ENCODE data around the gene PML. TPM values are rescaled to one million over a fixed set of nuclear protein-coding genes. Genes with fewer than 3 reads are reported as not detected.

Gene PML
- total RNA-seq, 1 experiment from 2014 or later = 24.6 TPM

DNA sequence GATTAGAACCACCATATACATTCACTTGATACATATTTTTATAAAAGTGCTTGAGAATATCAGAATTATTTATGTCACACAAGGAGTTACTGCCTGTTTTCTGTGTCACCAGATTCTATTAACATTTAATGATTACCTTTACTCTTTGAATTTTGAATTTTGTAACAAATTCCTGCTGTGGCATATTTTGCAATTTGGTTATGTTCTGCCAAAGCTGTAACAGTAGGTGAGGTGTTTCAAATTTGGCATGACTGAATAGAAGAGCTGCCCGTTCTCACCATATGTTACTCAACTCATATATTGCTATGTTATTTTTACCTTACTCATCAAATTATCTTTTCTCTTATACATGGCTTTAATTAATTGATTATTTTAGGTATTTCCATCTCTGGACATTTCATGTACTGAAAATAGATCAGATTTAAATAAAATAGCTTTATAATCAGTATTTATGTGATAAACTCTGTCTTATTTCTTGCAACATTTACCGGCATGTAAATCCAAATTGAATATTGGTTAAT is 18.9 kb downstream of the PML start:
- no peak overlapping the region for H3K23ac ChIP-seq (ENCODE audit: insufficient read length, low read depth, low read length)
- no peak overlapping the region for H3K27ac ChIP-seq (ENCODE audit: insufficient read length, low read depth, low read length)
- H4K91ac ChIP-seq (ENCODE audit: insufficient read length, low read depth, low read length) = no peak overlapping the region
- H4K5ac ChIP-seq (ENCODE audit: insufficient read length, low read depth, low read length) = no peak overlapping the region
- no peak overlapping the region for H4K8ac ChIP-seq (replicated peaks; ENCODE audit: insufficient read length, low read depth, low read length)
- Mint-ChIP-seq H3K27me3 (ENCODE audit: low read depth) (no peaks in the 10 kb centered on the region), H3K36me3 (ENCODE audit: insufficient read depth in 1 of 3, low read depth in 3 of 3) (peaks cover 0 to 5% (median 0%) of the 10 kb centered on the region in 3 experiments; a peak in 2 of 7 replicates), H3K9me3 (no peaks in the 10 kb centered on the region), H3K4me3 (no peak overlapping the region), H3K4me1 (peaks cover 0 to 2% of the 10 kb centered on the region in 2 experiments; a peak in 1 of 4 replicates), H3K27ac (no peak overlapping the region)
- no peaks in the 10 kb centered on the region for H4K20me1 ChIP-seq (ENCODE audit: control insufficient read depth, insufficient read depth, insufficient read length)
- peaks cover 2% of the 10 kb centered on the region; the same call in 1 of the 2 replicates for H3K4me1 ChIP-seq (ENCODE audit: insufficient read depth, low read length)
- H2BK15ac ChIP-seq (ENCODE audit: low read depth, low read length) = no peak overlapping the region
- no peak overlapping the region for H2BK12ac ChIP-seq (ENCODE audit: insufficient read length, low read depth, low read length)
- H2AK5ac ChIP-seq (ENCODE audit: insufficient read length, low read length) = no peak overlapping the region
- H3K56ac ChIP-seq (ENCODE audit: insufficient read length, low read depth, low read length) = no peak overlapping the region
- no peaks in the 10 kb centered on the region for H3K27me3 ChIP-seq (ENCODE audit: insufficient read depth, low read length)
- H3K9me3 ChIP-seq (ENCODE audit: control insufficient read depth, low read depth, low read length) = no peaks in the 10 kb centered on the region
- no peak overlapping the region for H3K4me2 ChIP-seq (ENCODE audit: insufficient read depth, insufficient read length, low read length)
- TF ChIP-seq, protein P1, sequence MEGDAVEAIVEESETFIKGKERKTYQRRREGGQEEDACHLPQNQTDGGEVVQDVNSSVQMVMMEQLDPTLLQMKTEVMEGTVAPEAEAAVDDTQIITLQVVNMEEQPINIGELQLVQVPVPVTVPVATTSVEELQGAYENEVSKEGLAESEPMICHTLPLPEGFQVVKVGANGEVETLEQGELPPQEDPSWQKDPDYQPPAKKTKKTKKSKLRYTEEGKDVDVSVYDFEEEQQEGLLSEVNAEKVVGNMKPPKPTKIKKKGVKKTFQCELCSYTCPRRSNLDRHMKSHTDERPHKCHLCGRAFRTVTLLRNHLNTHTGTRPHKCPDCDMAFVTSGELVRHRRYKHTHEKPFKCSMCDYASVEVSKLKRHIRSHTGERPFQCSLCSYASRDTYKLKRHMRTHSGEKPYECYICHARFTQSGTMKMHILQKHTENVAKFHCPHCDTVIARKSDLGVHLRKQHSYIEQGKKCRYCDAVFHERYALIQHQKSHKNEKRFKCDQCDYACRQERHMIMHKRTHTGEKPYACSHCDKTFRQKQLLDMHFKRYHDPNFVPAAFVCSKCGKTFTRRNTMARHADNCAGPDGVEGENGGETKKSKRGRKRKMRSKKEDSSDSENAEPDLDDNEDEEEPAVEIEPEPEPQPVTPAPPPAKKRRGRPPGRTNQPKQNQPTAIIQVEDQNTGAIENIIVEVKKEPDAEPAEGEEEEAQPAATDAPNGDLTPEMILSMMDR (conservative IDR thresholded peaks at IDR 0.05) = no peak
- H3K18ac ChIP-seq (ENCODE audit: insufficient read length, low read depth, low read length) = no peak overlapping the region
- no CpG with 5 or more reads among the region's 2 CpGs for WGBS (ENCODE audit: extremely low coverage, insufficient read length, low lambda C conversion rate)
- no peak overlapping the region for H3K4ac ChIP-seq (ENCODE audit: low read depth, low read length)
- DNase-seq = no peak
- no peak overlapping the region for H2BK5ac ChIP-seq (ENCODE audit: insufficient read length, low read length)
- H3K14ac ChIP-seq (ENCODE audit: insufficient read depth, low read length) = no peak overlapping the region
- no peak overlapping the region for H2AFZ ChIP-seq (ENCODE audit: low read length)
- no peak overlapping the region for H3K9ac ChIP-seq (ENCODE audit: extremely low read depth, insufficient read length, low read length)
- H2BK20ac ChIP-seq (ENCODE audit: low read depth, low read length, poor library complexity, severe bottlenecking) = no peak overlapping the region
- no peak overlapping the region for H3T11ph ChIP-seq (ENCODE audit: low read length)
- no peak overlapping the region for H2BK120ac ChIP-seq (ENCODE audit: low read depth, low read length, poor library complexity, severe bottlenecking)
- no peaks in the 10 kb centered on the region for H3K23me2 ChIP-seq (ENCODE audit: insufficient read length, low read depth, low read length, poor library complexity, severe bottlenecking)
- peaks cover 2% of the 10 kb centered on the region for H3K79me1 ChIP-seq (ENCODE audit: insufficient read depth, low read depth, low read length, poor library complexity, severe bottlenecking)
- peaks cover 2% of the 10 kb centered on the region; the same call in 1 of the 2 replicates for H3K79me2 ChIP-seq (ENCODE audit: insufficient read depth, low read length)

All from H9 (cell line).